GM12874 (cell line): Measurements from ENCODE around the gene STEAP1B.

Experiments used
- TF ChIP-seq, protein P1 (sequence below): IDR thresholded peaks from 2 replicates; pipeline ENCODE4 v1.5.1; 2011; ENCODE audit warnings: low read depth, mild to moderate bottlenecking, control low read depth, low read length, moderate library complexity; ENCODE audit not compliant: insufficient read depth

Gene STEAP1B

DNA sequence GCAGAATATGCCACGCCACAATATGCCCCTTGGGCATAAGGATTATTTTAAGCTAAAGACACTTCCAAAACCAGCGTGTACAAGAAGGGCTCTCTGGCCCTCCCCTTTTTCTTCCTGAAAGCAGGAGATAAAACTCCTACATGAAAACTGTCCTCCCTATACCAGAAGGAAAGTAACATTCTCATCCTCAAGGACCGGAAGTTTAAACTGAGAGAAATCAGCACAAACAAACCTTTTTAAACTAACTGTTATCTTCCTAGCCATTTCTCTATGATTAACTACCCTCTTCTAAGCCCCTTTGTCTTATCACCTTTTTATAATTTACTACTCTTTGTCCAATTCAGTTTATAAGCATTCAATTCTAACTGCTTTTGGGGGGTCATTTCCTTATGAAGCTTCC is 126.6 kb downstream of the STEAP1B start:
- TF ChIP-seq, protein P1, sequence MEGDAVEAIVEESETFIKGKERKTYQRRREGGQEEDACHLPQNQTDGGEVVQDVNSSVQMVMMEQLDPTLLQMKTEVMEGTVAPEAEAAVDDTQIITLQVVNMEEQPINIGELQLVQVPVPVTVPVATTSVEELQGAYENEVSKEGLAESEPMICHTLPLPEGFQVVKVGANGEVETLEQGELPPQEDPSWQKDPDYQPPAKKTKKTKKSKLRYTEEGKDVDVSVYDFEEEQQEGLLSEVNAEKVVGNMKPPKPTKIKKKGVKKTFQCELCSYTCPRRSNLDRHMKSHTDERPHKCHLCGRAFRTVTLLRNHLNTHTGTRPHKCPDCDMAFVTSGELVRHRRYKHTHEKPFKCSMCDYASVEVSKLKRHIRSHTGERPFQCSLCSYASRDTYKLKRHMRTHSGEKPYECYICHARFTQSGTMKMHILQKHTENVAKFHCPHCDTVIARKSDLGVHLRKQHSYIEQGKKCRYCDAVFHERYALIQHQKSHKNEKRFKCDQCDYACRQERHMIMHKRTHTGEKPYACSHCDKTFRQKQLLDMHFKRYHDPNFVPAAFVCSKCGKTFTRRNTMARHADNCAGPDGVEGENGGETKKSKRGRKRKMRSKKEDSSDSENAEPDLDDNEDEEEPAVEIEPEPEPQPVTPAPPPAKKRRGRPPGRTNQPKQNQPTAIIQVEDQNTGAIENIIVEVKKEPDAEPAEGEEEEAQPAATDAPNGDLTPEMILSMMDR = no peak

DNA sequence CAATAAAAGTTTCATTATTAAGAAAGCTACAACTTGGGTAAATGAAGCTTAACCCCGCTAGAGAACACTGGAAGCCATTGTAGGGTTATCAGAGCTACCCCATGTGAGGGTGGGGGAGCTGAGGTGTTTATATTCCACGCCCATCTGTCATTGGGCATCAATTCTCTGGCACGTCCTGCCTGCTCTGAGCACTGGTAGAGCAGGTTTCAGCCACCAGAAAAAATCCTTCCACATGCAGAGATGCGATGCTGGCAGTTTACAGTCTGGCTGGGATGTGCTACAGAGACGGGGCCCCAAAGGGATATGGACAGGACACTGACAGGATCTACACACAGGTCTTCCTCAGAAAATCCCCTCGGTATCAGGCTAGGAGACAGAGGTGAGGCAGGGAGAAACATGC is 127.1 kb downstream of the STEAP1B start:
- TF ChIP-seq, protein P1 = no peak

DNA sequence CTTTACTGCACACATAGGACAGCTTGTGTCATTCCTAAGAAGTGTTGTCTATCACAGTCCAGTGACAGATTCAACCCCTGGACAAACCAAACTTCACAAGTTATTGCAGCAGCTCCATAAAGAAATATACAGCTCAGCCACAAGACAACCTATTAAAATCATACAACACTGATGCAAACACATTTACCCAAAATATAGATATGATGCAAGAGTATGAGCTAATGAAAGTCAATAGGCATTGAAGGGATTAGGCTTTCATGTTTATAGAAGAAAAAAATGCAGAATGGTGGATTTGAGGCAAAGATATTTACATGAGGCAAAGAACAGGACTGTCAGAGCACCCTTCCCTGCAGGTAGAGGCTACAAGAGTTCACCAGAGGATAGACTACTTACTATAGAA is 128.1 kb downstream of the STEAP1B start:
- TF ChIP-seq, protein P1 = no peak
